Prostate gland (tissue), 2 donors: ENCODE data around the gene RNF169. TPM values are rescaled to one million over a fixed set of nuclear protein-coding genes. Genes with fewer than 3 reads are reported as not detected.
"Not testable (repeated sequence)": the region's sequence is repeated elsewhere in the genome, so short reads cannot be mapped to it uniquely, and the experiment has no call there.

Source experiments
- DNase-seq: peaks from one replicate; pipeline ENCODE4 v3.0.0-alpha.2; 2019; ENCODE audit warnings: low spot score
- H3K27ac ChIP-seq, 2 donors: fragments of 200-600 bp; sonication (generic); 2 replicates each; pipeline ENCODE4 v1.5.1; 2017 to 2019
- H3K27me3 ChIP-seq: fragments of 200-600 bp; sonication (generic); replicated peaks from 2 replicates; pipeline ENCODE4 v1.5.1; 2019; ENCODE audit not compliant: insufficient read depth
- H3K36me3 ChIP-seq, 2 donors: fragments of 200-600 bp; sonication (generic); 1 replicate in 1 of 2; 2 replicates in 1 of 2; pipeline versions ENCODE4 v1.5.1 to v1.8.1; 2017 to 2019
- H3K4me1 ChIP-seq: fragments of 200-600 bp; sonication (generic); replicated peaks from 2 replicates; pipeline ENCODE4 v1.5.1; 2019
- H3K4me3 ChIP-seq, 2 donors: fragments of 200-600 bp; sonication (generic); 2 replicates each; pipeline ENCODE4 v1.5.1; 2017 to 2019
- H3K9me3 ChIP-seq: fragments of 200-600 bp; sonication (generic); 2 replicates; pipeline ENCODE4 v1.5.1; 2017
- CTCF ChIP-seq, 4 experiments: fragments of 200-600 bp in 2 of 4; fragments of 450-650 bp in 2 of 4; sonication (generic) in 2 of 4; IDR thresholded peaks; 1 replicate in 3 of 4; 2 replicates in 1 of 4; pipeline ENCODE4 v1.5.1; 2016 to 2019; ENCODE audit warnings: antibody characterized with exemption in 4 of 4, mild to moderate bottlenecking in 2 of 4, moderate library complexity in 2 of 4
- POLR2A ChIP-seq: fragments of 450-650 bp; IDR thresholded peaks from one replicate; pipeline ENCODE4 v1.6.1; 2016; ENCODE audit warnings: antibody characterized with exemption, mild to moderate bottlenecking
- POLR2AphosphoS5 ChIP-seq: sonication (generic); formaldehyde crosslinking; IDR thresholded peaks from one replicate; pipeline ENCODE4 v1.6.1; 2017; ENCODE audit warnings: antibody characterized with exemption
- WGBS: methylation state at CpG from one replicate; pipeline ENCODE4 v1.1.5; 2018; 5-methylcytosine and 5-hydroxymethylcytosine counted together
- intact Hi-C: fragments of 100-400 bp; cut with DNase I; formaldehyde crosslinking; loops from one replicate; pipeline ENCODE4 v1.14.2; 2022
- total RNA-seq, 2 donors: library from RNA; depleted of rRNA; stranded (reverse); fragments of >200 nt; gene quantifications; one replicate each; pipeline ENCODE4 v1.1.0, GENCODE V29; 2016

The RNF169 gene
- total RNA-seq, 2 donors from 2014 or later, result 19.7 to 21.2 TPM

GRCh38 chr11:74751303-74751702, 2.7 kb downstream of the RNF169 start:
- no peaks in the 10 kb centered on the region for H3K9me3 ChIP-seq
- 86% methylated on average over 2 of the region's 2 CpGs for WGBS
- no peak overlapping the region for H3K27ac ChIP-seq
- TF ChIP-seq POLR2A (no peak), POLR2AphosphoS5 (no peak), CTCF (IDR thresholded peaks at IDR 0.05) (no peak)
- H3K4me3 ChIP-seq, result no peak overlapping the region
- H3K36me3 ChIP-seq, result no peaks in the 10 kb centered on the region
- H3K4me1 ChIP-seq, result no peaks in the 10 kb centered on the region
- intact Hi-C loops, result no loop called here
- H3K27me3 ChIP-seq, result no peaks in the 10 kb centered on the region
- no peak for DNase-seq

DNA sequence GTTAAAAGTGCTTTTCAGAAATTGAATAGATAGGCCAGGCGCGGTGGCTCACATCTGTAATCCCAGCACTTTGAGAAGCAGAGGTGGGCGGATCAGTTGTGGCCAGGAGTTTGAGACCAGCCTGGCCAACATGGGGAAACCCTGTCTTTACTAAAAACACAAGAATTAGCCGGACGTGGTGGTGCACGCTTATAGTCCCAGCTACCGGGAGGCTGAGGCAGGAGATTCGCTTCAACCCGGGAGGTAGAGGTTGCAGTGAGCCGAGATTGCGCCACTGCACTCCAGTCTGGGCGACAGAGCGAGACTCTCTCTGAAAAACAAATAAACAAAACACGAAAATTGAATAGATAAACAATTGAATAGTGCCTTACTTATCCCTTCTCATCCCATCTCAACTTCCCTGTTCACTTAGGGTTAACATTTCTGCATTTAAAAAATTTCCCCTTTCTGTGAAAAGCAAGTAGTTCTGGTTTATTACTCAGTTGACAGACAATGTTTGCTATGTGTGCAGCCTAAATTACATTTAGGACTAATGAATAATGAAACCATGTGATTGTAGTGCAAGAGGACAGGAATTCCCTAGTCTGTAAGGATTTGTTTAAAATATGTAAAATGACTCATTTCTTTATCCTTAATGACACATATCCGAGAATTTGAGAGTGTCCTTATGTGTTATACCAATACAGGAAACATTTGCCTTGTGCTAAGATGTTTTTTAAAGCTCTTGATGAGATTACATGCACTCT, 6.0 kb downstream of the RNF169 start:
- DNase-seq, result no peak
- no peaks in the 10 kb centered on the region for H3K27me3 ChIP-seq
- H3K4me1 ChIP-seq, result no peaks in the 10 kb centered on the region
- intact Hi-C loops, result no loop called here
- no peak overlapping the region for H3K4me3 ChIP-seq
- no peaks in the 10 kb centered on the region for H3K9me3 ChIP-seq
- TF ChIP-seq POLR2A, result no peak
- no peak for TF ChIP-seq CTCF (IDR thresholded peaks at IDR 0.05)
- no peak for TF ChIP-seq POLR2AphosphoS5
- 76% methylated on average over 15 of the region's 15 CpGs for WGBS
- no peak overlapping the region for H3K27ac ChIP-seq
- H3K36me3 ChIP-seq, result no peaks in the 10 kb centered on the region

DNA sequence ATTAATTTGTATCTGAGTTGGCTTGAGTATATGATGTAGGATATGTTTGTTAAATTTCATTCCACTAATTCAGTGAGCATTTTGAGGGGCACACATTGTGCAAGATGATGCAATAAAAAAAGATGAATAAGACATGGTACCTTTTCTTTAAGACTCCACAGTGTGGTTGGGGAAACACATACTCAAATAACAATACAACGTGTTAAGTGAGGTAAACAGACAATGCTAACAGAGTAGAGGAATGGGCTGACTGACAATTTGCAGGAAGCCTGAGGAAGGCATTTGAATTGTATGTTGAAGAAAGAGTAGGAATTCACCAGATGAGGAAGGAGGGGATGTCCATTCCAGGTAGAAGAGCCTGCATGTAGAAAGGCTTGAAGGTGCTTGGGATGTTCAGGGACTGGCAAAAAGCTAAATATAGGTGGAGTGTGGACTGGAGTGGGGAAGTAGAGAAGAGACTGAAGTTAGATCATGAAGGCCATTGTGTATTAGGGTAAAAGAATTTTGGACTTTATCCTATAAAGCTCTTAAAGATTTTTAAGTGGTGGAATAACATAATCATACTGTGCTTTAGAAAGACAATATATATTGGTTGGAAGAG, 6.8 kb downstream of the RNF169 start:
- Histone ChIP-seq H3K4me3 (no peak overlapping the region), H3K27ac (no peak overlapping the region), H3K36me3 (no peaks in the 10 kb centered on the region), H3K9me3 (no peaks in the 10 kb centered on the region), H3K27me3 (no peaks in the 10 kb centered on the region), H3K4me1 (no peaks in the 10 kb centered on the region)
- DNase-seq, result no peak
- intact Hi-C loops, result no loop called here
- 58% methylated on average over 1 of the region's 1 CpG for whole genome bisulfite sequencing
- TF ChIP-seq CTCF (IDR thresholded peaks at IDR 0.05) (no peak), POLR2AphosphoS5 (no peak), POLR2A (no peak)

DNA sequence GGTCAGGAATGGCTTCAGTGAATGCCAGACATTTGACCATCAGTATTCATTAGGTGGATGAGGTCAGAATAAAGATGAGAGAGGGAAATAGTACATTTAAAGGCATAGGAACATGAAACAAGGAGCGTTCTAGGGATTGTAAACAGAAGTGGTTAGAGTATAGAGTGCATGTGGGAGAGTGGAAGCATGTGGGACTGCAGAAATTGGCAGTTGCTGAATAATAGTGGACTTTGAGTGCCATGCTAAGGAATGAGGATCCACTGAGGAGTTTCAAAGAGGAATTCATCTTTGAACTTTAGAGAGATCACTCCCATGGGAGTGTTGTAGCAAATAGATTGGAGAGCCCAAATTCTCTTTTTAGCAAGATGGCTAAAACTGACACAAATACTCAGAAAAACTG, 7.9 kb downstream of the RNF169 start:
- no peak for DNase-seq
- intact Hi-C loops, result no loop called here
- Histone ChIP-seq H3K27me3 (no peaks in the 10 kb centered on the region), H3K27ac (no peak overlapping the region), H3K36me3 (no peaks in the 10 kb centered on the region), H3K9me3 (no peaks in the 10 kb centered on the region), H3K4me3 (no peak overlapping the region), H3K4me1 (no peaks in the 10 kb centered on the region)
- TF ChIP-seq POLR2AphosphoS5 (no peak), CTCF (IDR thresholded peaks at IDR 0.05) (no peak), POLR2A (no peak)
- WGBS, result 94% methylated on average over 1 of the region's 1 CpG

DNA sequence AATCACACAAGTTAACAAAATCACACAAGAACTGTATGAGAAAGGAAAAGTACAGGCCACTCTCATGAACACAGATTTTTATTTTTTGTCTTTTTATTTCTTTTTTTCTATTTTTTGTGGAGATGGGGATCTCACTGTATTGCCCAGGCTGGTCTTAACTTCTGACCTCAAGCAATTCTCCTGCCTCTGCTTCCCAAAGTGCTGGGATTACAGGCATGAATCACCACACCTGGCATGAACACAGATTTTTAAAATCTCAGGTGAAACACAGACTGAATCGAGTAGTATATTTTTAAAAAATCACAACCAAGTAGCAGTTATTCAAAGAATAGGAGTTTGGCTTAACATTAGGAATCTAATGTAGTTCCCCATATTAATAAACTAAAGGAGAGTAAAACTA, 18.3 kb downstream of the RNF169 start:
- 95% methylated on average over 1 of the region's 1 CpG for WGBS
- DNase-seq, result no peak
- intact Hi-C loops, result no loop called here
- H3K4me3 ChIP-seq, result no peak overlapping the region
- TF ChIP-seq POLR2A (no peak), CTCF (IDR thresholded peaks at IDR 0.05) (no peak), POLR2AphosphoS5 (no peak)
- H3K9me3 ChIP-seq, result no peaks in the 10 kb centered on the region
- H3K36me3 ChIP-seq, result no peaks in the 10 kb centered on the region
- no peaks in the 10 kb centered on the region for H3K4me1 ChIP-seq
- no peaks in the 10 kb centered on the region for H3K27me3 ChIP-seq
- no peak overlapping the region for H3K27ac ChIP-seq

DNA sequence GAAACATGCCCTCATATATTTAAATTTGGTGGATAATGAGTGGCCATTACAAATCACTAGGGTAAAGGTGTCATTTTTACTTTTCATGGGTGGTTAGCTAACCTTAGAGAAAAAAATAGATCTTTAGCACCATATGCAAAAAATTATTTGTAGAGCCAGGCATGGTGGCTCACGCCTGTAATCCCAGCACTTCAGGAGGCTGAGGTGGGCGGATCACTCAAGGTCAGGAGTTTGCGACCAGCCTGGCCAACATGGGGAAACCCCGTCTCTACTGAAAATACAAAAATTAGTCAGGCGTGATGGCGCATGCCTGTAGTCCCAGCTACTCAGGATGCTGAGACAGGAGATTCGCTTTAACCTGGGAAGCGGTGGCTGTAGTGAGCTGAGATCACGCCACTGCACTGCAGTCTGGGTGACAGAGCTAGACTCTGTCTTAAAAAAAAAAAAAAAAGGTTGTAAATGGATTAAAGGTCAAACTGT, 19.6 kb downstream of the RNF169 start:
- H3K27me3 ChIP-seq, DNase-seq, H3K36me3 ChIP-seq, H3K4me1 ChIP-seq, H3K4me3 ChIP-seq, H3K27ac ChIP-seq, H3K9me3 ChIP-seq, intact Hi-C loops: not testable (repeated sequence)
- WGBS, result 91% methylated on average over 9 of the region's 9 CpGs
